GM13976 (cell line): ENCODE data around the gene ABCA13.

Experiments
- DNase-seq: peaks from one replicate; pipeline ENCODE4 v3.0.0; 2012; ENCODE audit warnings: low spot score
- in situ Hi-C: fragments of 300-500 bp; cut with MboI; formaldehyde crosslinking; loops from one replicate; pipeline ENCODE4 v1.12.0; 2022; ENCODE audit warnings: low sequenced_read_pairs, mixed read lengths, inconsistent platforms; ENCODE audit not compliant: unreplicated experiment
- TF ChIP-seq, protein P1 (sequence below): IDR thresholded peaks from 2 replicates; pipeline ENCODE4 v1.5.1; 2012; ENCODE audit warnings: borderline replicate concordance, mild to moderate bottlenecking; ENCODE audit not compliant: insufficient read depth; ENCODE audit errors: extremely low read depth, missing control alignments, control extremely low read depth

Gene ABCA13

DNA sequence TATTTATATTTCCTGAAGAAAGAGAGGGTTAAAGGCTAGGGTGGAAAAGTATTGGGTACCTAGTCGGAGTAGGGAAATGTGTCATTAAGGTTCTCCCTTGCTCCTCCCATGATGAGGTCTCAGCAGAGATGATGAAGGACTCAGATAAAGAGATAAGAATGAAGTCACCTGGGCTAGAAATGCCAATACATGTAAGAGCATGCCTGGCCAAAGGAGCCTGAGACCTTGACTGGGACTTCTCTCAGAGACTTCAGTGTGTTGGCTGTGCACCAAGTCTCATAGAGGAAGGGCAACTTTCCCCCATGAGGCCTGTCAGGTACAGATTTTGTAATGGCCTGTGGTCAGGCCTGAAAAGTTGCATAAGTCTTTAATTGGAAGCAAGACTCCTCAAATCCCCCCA is 392.1 kb downstream of the ABCA13 start:
- TF ChIP-seq, protein P1, sequence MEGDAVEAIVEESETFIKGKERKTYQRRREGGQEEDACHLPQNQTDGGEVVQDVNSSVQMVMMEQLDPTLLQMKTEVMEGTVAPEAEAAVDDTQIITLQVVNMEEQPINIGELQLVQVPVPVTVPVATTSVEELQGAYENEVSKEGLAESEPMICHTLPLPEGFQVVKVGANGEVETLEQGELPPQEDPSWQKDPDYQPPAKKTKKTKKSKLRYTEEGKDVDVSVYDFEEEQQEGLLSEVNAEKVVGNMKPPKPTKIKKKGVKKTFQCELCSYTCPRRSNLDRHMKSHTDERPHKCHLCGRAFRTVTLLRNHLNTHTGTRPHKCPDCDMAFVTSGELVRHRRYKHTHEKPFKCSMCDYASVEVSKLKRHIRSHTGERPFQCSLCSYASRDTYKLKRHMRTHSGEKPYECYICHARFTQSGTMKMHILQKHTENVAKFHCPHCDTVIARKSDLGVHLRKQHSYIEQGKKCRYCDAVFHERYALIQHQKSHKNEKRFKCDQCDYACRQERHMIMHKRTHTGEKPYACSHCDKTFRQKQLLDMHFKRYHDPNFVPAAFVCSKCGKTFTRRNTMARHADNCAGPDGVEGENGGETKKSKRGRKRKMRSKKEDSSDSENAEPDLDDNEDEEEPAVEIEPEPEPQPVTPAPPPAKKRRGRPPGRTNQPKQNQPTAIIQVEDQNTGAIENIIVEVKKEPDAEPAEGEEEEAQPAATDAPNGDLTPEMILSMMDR = no peak
- in situ Hi-C loops = no loop called here

DNA sequence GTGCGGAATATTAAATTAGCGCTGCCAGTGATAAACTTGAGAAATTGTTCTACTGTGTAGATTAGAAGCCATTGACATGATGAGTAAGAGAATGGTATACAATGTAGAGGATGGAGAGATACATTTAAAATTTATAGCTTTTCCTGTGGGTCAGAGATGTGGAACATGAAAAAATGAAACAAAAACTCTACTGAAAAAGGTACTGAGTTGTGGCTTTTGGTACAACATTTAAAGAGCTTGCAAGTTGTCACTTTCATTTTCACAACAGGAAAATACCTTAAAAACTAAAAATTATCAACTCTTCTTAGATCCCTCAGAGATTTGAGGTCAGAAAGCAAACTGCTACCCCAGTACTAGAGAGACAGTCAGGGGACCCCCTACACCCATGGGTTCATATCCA is 404.3 kb downstream of the ABCA13 start:
- TF ChIP-seq, protein P1 = no peak
- in situ Hi-C loops = no loop called here
- no peak for DNase-seq

More for the DNA sequence above, 392.1 kb downstream of the ABCA13 start:
- no peak for DNase-seq

DNA sequence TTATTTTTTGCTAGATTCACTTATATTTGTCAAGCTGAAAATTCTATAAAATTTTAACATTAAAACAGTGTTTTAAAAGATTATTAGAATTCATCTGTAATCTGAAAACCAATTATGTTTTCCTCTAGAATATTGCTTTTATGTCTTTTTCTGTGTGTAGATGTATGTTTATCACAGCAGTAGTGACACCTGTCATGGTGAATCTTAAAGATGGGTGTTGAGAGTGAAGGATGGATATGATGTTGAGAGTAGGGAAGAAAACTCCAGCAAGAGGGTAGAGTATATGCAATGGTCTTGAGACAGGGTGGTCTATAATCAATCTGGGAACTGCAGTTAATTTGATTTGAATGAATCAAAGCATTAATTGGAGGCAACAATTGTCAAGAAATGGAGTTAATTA is 416.2 kb downstream of the ABCA13 start:
- TF ChIP-seq, protein P1 = no peak
- DNase-seq = no peak
- in situ Hi-C loops = no loop called here

DNA sequence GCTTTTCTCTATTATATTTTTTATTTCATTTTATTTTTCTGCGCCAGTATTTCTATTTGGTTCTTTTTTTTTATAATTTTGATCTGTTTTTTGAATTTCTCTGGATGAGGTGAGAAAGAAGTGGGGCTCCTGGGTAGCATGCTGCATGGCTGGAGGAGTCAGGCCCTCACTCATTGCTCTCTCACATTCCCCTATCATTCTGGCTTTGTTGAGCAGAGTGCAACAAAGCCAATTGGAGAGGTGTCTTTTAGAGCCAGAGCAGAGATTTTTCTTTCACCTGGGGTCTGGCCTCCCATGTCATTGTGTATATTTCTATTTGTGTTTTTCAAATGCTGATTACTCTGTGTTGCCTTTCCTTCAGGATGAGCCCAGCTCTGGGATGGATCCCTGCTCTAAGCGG is 423.1 kb downstream of the ABCA13 start:
- DNase-seq = no peak
- in situ Hi-C loops = no loop called here
- TF ChIP-seq, protein P1 = no peak

DNA sequence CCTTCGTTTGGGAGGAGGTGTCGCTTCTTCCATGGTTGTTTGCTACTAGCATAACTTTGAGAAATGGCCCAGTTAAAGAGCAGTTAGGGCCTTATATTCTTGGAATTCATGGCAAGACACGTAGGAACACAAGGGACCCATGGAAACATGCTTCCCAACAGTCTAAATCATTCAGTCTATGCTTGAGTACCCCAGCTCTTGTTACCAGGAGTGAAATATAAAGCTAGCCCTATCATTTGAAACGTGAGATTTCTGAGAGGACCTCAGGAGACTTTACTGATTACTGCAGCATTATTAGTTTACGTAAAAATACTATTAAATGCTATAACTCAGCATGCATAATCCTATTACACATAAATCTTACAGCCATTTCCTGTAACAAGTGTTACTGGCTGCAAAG is 424.5 kb downstream of the ABCA13 start:
- in situ Hi-C loops = no loop called here
- no peak for DNase-seq
- TF ChIP-seq, protein P1 = no peak

DNA sequence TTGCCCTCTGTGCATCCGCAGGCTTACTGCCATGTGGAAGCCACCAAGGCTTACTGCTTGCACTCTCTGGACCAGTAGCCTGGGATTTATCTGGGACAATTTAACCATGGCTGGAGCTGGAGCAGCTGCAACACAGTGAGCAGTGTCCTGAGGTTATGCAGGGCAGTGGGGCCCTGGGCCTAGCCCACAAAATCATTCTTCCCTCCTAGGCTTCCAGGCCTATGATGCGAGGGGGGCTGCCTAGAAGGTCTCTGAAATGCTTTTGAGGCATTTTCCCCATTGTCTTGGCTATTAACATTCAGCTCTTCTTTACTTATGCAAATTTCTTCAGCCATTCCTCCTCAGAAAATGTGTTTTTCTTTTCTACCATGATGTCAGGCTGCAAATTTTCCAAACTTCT is 439.4 kb downstream of the ABCA13 start:
- TF ChIP-seq, protein P1 = no peak
- in situ Hi-C loops = no loop called here
- no peak for DNase-seq

DNA sequence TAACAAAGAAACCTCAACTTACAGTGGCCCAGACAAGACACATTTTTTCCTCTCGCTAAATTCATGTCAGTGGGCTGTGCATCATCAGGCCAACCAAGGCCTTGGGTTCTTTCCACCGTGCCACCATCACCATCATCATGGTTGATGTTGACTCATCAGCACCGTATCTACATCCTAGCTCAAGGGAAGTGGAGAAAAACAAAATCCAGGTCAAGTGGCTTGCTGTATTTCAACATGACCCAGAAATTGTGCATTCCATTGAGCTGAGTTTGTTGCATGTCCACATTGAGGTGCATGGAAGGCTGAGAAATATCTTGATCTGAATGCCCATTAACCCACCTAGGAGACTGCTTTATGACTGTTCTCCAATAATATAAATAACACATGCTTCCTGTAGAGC is 440.7 kb downstream of the ABCA13 start:
- in situ Hi-C loops = no loop called here
- DNase-seq = no peak
- TF ChIP-seq, protein P1 = no peak
